ENCODE measurements around the gene LIPT2. TPM values are rescaled to one million over a fixed set of nuclear protein-coding genes. Genes with fewer than 3 reads are reported as not detected.
"Not testable (repeated sequence)": the region's sequence is repeated elsewhere in the genome, so short reads cannot be mapped to it uniquely, and the experiment has no call there.

The LIPT2 gene
- total RNA-seq, 1 experiment from 2014 or later = 5.8 TPM

GRCh38 chr11:74519710-74520109 lies 26.2 kb upstream of the LIPT2 start:
- CTCF ChIA-PET = no interaction called here
- no peak for DNase-seq
- Histone ChIP-seq H3K9me2 (ENCODE audit: insufficient read depth) (no peaks in the 10 kb centered on the region), H3K9me3 (ENCODE audit: insufficient read depth, low read depth) (no peaks in the 10 kb centered on the region), H3K36me3 (ENCODE audit: low read depth) (no peaks in the 10 kb centered on the region), H3K27ac (no peak overlapping the region), H3K79me2 (ENCODE audit: low read depth) (no peaks in the 10 kb centered on the region), H2AFZ (no peak overlapping the region), H3K4me3 (no peak overlapping the region), H3F3A (ENCODE audit: insufficient read depth, low read depth) (no peaks in the 10 kb centered on the region), H3K4me2 (no peak overlapping the region), H3K27me3 (ENCODE audit: insufficient read depth, low read depth) (no peaks in the 10 kb centered on the region), H4K20me1 (ENCODE audit: insufficient read depth) (no peaks in the 10 kb centered on the region), H3K4me1 (replicated peaks; ENCODE audit: insufficient read depth) (0 out of 2 replicates have a peak, but pooled peaks cover 3% of the 10 kb centered on the region)
- intact Hi-C loops (cut with micrococcal nuclease; ENCODE audit: unreplicated experiment) = no loop called here
- POLR2A ChIA-PET (ENCODE audit: unreplicated experiment) = no interaction called here
- TF ChIP-seq EZH2 (IDR thresholded peaks at IDR 0.05; ENCODE audit: low read depth) (no peak), CTCF (conservative IDR thresholded peaks at IDR 0.05) (no peak)
- no TSS peak for BruUV-seq (replicated peaks)

GRCh38 chr11:74517592-74517991 lies 24.1 kb upstream of the LIPT2 start:
- H3K79me2 ChIP-seq (ENCODE audit: low read depth); H4K20me1 ChIP-seq (ENCODE audit: insufficient read depth); H3K27ac ChIP-seq; DNase-seq; H3F3A ChIP-seq (ENCODE audit: insufficient read depth, low read depth); H3K9me3 ChIP-seq (ENCODE audit: insufficient read depth, low read depth); H2AFZ ChIP-seq; H3K4me1 ChIP-seq (replicated peaks; ENCODE audit: insufficient read depth); BruUV-seq (replicated peaks); intact Hi-C loops (cut with micrococcal nuclease; ENCODE audit: unreplicated experiment); POLR2A ChIA-PET (ENCODE audit: unreplicated experiment); H3K36me3 ChIP-seq (ENCODE audit: low read depth); CTCF ChIA-PET; H3K4me3 ChIP-seq; H3K27me3 ChIP-seq (ENCODE audit: insufficient read depth, low read depth); H3K9me2 ChIP-seq (ENCODE audit: insufficient read depth); H3K4me2 ChIP-seq: not testable (repeated sequence)

GRCh38 chr11:74507582-74507981 lies 14.1 kb upstream of the LIPT2 start:
- no peak overlapping the region for H3K27ac ChIP-seq
- no peak overlapping the region for H3K4me2 ChIP-seq
- H2AFZ ChIP-seq = no peak overlapping the region
- no TSS peak for BruUV-seq (replicated peaks)
- no peaks in the 10 kb centered on the region for H3K79me2 ChIP-seq (ENCODE audit: low read depth)
- H3K27me3 ChIP-seq (ENCODE audit: insufficient read depth, low read depth) = no peaks in the 10 kb centered on the region
- H3K9me2 ChIP-seq (ENCODE audit: insufficient read depth) = no peaks in the 10 kb centered on the region
- CTCF ChIA-PET = no interaction called here
- no peaks in the 10 kb centered on the region for H3F3A ChIP-seq (ENCODE audit: insufficient read depth, low read depth)
- intact Hi-C loops (cut with micrococcal nuclease; ENCODE audit: unreplicated experiment) = no loop called here
- H3K9me3 ChIP-seq (ENCODE audit: insufficient read depth, low read depth) = peaks cover 7% of the 10 kb centered on the region
- H3K36me3 ChIP-seq (ENCODE audit: low read depth) = no peaks in the 10 kb centered on the region
- POLR2A ChIA-PET (ENCODE audit: unreplicated experiment) = no interaction called here
- H3K4me1 ChIP-seq (replicated peaks; ENCODE audit: insufficient read depth) = no peaks in the 10 kb centered on the region
- TF ChIP-seq EZH2 (IDR thresholded peaks at IDR 0.05; ENCODE audit: low read depth) (no peak), CTCF (conservative IDR thresholded peaks at IDR 0.05) (no peak)
- DNase-seq = no peak
- H4K20me1 ChIP-seq (ENCODE audit: insufficient read depth) = no peaks in the 10 kb centered on the region
- no peak overlapping the region for H3K4me3 ChIP-seq

- H3K9me3 ChIP-seq (ENCODE audit: insufficient read depth, low read depth) = peaks cover 14% of the 10 kb centered on the region
- H3K9me2 ChIP-seq (ENCODE audit: insufficient read depth) = no peaks in the 10 kb centered on the region
- H3K36me3 ChIP-seq (ENCODE audit: low read depth) = no peaks in the 10 kb centered on the region
- no peaks in the 10 kb centered on the region for H3F3A ChIP-seq (ENCODE audit: insufficient read depth, low read depth)
- H3K4me3 ChIP-seq = no peak overlapping the region
- TF ChIP-seq EZH2 (IDR thresholded peaks at IDR 0.05; ENCODE audit: low read depth) (no peak), CTCF (conservative IDR thresholded peaks at IDR 0.05) (no peak)
- no TSS peak for BruUV-seq (replicated peaks)
- intact Hi-C loops (cut with micrococcal nuclease; ENCODE audit: unreplicated experiment) = no loop called here
- H2AFZ ChIP-seq = no peak overlapping the region
- H3K4me2 ChIP-seq = no peak overlapping the region
- H4K20me1 ChIP-seq (ENCODE audit: insufficient read depth) = no peaks in the 10 kb centered on the region
- H3K27me3 ChIP-seq (ENCODE audit: insufficient read depth, low read depth) = no peaks in the 10 kb centered on the region
- H3K27ac ChIP-seq = no peak overlapping the region
- ChIA-PET POLR2A (ENCODE audit: unreplicated experiment) (no interaction called here), CTCF (no interaction called here)
- no peak for DNase-seq
- H3K79me2 ChIP-seq (ENCODE audit: low read depth) = no peaks in the 10 kb centered on the region
- H3K4me1 ChIP-seq (replicated peaks; ENCODE audit: insufficient read depth) = no peaks in the 10 kb centered on the region
Observed at GRCh38 chr11:74506823-74507222, 13.3 kb upstream of the LIPT2 start.
